Stimulated activated CD4-positive, alpha-beta T cell treated with anti-CD3 and anti-CD28 coated beads, TNF-alpha, amount 100 ng/mL, for 24 hours (primary cell): ENCODE results near the gene CELF4.

Experiments
- DNase-seq, 3 experiments: peaks; one replicate each; pipeline ENCODE4 v3.0.0-alpha.2; 2020; ENCODE audit warnings: low read depth in 3 of 3

Gene CELF4

DNA sequence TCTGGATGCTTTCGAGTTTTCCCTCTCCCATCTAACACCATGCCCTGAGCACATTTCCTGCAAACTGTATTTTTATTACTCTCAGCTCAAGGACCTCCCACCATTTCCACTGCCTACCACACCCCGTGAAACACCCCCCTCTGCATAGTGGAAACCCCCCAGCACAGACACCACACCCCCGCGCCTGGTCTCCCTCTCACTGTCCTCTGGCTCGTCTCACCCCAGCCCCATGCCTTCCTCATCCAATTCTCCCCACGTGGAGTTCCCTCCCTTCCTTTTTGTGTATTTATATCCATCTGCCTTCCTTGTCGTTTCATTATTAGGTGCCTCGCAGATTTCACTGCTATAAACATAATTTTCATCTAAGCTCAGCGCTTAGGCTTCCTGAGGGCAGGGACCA lies 307.5 kb downstream of the CELF4 start:
- DNase-seq, result no peak

DNA sequence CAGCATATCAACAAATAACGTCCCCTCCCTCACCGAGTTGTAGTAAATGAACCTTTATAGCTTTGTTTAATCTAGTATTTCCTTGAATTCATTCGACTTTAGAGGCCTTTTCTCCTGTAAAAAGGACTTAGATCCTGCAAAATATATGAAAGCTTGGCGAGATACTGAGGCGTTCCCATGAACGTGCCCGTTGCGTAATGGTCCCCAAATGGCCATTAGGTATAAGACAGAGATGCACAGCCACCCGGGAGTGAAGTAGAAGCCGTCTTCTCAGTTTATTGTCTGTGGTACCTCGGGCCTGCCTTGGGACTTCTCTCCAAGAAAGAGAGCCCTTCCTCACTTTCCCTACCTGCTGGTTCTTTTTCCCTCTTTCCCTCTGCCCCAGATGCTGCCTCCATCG lies 310.6 kb downstream of the CELF4 start:
- DNase-seq, result no peak

DNA sequence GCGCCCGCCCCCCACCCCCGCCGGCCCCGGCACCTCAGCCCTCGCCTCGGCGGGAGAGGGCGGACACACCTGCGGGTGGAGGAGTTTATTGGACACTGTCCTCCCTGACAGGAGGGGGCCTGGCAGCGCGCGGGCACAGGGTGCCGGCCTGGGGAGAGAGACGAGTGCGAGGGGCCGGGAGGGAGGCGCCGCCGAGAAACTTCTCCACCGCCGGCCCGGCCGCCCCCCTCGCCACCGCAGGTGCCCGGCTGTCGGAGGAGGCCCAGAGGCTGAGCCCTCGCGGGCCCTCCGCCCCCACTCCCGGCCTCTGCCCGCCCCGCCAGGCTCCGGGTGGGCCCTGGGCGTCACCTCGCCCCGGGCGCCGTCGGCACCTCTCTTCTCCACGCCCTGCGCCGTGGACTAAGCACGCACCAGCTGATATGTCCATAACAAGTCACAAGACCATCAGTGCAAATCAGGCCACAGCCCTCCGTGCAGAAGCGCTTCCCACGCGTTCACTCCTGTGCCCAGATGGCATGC lies 311.3 kb downstream of the CELF4 start:
- DNase-seq, result no peak

DNA sequence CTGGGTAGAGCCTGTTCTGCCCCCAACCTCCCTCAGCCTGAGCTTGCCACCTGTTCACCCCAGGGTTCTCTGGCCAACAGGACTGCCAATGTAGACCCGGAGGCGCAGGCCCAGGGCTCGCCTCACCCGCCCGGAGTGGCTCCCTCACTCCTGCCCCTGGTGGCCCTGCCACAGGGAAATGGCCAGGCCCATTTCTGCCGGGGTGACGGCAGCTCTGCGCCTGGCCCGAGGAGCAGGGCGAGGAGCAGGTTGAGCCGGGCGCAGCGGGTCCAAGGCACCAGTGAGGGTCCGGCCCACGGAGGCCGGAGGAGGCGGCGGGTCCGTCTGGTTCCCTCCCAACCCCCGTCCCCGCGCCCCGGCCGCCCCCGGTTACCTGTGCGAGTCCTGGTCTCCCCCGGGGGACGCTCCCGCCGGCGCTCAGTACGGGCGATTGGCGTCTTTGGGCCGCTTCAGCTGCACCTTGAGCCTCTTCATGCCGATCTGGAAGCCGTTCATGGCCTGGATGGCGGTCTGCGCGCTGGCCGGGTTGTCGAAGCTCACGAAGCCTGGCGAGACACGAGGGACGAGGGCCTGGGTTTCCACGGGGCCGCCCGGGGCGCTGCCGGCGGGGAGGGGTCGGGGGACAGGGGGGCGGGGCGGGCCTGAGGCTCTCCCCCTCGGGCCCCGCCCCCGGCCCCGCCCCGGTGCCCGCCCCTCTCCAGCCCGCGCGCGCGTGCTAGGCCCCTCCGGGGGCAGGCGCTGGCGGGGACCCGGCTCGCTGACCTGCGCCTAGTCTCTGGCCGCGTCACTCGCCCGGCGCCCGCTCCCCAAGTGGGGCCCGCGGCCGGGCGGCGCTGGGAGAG lies 312.0 kb downstream of the CELF4 start:
- DNase-seq, result no peak

DNA sequence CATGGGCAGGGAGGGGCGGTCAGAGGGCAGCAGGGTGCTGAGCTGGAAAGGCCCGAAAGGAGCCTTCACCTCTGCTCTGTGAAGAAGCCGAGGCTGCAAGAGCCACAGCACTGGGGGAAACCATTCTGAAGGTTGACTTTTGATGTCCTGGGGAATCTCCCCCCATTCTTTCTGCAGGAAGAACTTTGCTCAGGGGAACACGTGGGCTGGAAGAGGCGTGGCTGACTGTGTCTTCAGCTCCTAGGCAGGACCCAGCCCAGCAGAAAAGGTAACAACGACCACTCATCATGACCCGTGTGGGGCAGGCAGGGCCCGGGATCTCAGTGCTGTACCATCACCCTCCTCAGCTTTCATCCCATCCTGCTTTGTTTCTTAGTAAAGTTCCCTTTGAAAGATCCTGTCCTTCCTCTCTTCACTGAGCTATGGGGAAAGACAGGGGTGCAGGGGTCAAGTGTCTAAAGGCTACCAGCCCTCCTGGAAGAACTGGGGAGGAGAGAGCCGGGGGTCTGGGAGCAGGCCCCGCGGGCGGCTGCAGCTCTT lies 312.7 kb downstream of the CELF4 start:
- DNase-seq, result no peak

DNA sequence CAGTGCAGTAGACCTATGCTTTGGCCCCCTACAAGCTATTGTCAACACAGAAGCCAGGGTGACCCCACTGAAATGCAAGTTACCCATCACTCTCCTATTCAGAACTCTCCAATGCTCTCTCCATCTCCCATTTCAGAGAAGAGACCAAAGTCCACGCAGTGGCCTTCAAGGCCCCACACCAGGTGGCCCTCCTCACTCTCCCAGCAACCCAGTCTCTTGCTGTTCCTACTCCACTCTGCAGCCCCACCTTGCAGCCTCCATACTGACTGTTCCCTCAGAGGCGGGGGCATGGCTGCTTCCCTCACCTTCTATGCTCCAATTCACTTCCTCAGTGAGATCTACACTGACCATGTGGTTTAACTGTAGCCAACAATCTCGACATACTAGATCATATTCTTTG lies 313.3 kb downstream of the CELF4 start:
- no peak for DNase-seq

DNA sequence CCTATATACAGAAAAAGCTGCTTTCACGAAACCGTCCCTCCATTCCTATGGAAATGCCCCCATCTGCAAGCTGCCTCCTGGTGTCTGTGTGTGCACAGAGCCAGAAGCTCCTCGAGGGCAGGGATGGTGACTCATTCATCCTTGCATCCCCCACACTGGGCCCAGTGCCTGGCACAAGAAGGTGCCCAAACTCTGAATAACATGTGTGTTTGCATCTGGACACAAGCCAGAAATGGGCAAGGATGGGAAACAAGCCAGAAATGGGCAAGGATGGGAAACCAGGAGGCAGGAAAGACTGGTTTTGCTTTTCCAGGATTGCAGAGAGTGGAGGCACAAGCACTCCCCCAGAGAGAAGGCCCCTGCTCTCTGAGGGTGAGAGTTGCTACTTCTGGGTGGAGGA lies 313.9 kb downstream of the CELF4 start:
- DNase-seq, result no peak

DNA sequence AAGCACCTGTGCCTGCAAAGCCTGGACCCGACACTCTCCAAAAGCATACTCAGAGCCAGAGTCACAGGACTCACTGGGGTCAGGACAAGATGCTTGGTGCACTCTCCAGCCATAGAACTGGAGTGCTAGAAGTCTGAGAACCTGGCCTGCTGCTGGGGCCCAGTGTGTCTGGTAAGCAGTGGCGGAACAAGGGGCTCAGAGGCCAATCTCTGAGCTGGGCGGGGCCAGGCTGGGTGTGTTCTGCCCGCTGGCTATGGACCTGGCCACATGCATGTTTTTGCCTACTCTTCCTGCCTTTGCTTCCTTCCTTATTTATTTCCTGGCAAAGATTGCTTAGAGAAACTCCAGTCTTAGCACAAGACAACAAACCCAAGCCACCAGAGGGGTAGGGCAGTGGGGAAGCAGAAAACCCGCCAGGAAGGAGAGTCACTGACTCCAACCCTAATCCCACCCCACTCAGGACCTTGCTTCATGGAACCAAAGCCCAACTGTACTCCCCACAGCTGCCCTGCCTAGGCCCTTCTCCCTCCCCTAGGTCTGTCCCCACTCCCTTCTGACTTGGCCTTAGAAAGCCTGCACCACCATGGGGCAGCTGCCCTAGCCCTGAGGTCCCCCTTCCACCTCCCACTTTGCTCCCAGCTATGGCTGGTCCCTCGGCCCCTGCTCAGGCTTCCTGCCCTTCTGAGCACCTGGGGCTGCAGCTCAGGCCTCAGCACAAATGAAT lies 315.5 kb downstream of the CELF4 start:
- DNase-seq, result no peak

DNA sequence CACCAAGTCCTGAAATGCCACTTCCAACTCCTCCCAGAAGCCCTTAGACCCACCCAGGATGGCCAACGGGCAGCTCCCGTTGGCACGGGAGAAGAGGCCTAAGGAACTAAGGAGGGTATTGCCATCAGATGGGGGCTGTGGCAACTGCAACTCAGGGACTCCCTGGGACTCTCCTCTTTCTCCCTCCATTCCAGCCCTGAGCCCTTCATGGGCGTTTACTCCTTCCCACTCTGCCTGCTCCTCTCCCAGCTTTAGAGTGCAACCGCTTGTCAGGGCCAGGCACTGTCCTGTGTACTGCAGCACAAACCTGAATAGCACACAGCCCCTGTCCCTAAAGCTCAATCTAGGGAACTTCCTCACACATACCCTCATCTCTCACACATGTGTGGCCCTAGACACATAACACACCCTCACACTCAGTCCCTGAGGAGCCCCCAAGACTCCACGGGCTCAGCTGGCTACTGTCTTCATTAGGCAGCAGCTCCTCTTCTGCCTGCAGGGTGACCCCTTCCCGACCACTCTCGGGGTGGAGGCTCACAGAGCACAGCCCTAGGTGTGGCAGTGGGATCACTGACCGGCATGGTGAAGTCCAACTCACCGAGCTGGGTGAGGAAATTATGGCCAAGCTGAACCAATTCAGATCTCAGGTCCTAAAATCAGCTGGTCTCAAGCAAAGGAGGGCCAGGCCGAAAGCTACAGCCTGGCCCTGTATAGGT lies 316.3 kb downstream of the CELF4 start:
- no peak for DNase-seq

DNA sequence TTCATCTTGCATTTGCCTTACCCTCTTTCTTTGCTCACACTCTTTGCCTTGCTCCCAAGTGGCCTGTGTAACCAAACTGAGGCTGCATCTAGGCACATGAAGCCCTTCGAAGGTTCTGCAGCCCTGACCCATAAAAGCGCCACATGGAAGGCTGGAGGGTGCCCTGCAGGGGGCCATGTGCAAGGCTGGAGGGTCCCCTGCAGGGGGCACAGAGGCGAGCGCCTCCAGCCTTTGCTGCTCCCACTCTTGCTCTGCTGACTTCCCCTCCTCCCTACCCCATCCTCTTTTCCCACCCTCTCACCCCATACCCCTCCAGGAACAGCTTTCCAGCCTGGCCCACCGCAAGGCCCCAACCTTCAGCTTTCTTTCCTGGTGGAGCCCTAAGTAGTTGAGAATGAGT lies 317.3 kb downstream of the CELF4 start:
- no peak for DNase-seq

DNA sequence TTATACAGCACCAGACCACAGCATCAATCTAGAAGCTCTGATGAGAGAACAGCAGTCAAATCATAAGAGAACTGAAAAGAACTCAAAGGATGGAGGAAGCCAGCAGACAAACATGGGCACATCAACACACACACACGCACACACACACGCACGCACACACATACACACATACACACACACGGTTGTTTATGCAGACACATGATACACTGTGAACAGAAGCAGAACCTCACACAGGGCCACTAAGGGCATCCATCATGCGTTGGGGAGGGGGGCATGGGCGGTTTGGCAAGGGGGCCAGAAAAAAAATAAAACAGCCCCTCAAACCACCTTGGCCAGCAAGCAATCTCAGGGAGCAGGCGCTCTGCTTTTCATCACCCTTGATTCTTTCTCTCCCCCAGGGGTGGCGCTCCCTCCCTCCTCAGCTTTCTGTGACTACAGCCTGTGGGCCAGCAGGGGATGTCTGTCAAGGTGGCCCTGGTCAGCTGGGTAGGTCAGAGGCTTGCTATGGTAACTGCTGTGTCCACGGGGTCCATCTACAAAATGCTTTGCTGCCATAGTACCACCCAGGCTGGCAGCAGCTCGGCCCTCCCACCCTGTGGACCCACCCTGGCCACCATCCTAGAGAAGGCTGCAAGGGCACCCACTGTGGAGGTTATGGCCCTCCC lies 318.0 kb downstream of the CELF4 start:
- no peak for DNase-seq

DNA sequence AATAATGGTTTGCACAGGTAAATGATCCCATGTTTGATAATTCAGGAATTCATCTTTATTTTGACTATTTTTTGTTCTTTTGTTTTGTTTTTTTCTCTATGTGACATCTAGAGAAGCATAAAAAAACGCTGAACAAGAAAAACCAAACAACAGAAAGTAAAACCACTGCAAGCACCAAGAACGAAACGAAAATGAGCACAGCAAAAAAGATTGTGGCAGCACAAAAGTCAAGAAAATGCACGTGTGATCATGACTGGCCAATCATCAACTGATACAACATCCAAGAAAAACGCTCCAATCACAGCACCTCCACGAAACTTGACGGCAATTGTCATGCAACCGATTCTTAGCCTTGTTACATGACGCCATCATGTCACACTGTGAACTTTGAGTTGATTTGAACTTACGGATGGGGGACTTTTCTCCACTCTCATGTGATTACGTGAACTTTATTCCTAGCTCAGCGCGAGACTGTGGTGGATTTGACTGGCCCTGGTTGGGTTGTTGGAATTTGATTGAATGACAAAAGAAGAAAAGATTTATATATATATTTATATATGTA lies 318.7 kb downstream of the CELF4 start:
- DNase-seq, result no peak

DNA sequence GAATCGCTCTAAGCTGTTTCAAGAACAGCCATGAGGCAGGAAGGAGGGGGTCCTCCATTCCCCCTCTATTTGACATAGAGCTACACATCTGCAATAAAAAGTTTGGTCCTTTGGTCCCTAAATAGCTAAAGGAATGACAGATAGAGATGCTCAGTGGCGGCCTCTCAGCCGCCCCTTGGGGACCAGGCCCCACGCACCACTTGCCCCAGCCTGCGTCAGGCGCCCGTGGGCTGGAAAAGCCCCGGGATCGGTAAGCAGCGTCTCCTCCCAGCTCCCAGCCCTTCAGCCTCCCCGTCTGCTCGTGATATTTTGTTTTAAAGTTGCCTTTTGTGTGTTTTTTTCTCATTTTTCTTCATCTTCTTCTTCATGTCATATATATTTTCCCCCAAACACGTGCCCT lies 321.0 kb downstream of the CELF4 start:
- no peak for DNase-seq

DNA sequence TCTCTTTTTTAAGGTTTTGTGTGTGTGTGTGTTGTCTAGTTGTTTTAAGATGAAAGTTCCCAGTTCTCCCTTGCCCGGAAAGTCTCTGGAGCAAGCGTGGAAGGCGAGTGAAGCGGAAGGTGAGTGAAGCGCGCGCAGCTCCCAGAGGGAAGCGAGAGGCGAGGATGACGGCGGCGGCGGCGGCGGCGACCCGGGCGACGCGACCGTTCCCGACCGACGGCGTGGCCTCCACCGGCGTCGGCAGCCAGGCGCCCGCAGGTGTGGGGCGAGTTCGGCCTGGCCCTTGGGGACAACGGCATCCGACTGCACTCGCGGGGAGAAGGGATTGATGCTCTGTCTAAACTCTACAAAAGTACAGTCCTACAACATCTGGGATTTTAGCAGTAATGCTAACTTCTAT lies 321.9 kb downstream of the CELF4 start:
- DNase-seq, result no peak

DNA sequence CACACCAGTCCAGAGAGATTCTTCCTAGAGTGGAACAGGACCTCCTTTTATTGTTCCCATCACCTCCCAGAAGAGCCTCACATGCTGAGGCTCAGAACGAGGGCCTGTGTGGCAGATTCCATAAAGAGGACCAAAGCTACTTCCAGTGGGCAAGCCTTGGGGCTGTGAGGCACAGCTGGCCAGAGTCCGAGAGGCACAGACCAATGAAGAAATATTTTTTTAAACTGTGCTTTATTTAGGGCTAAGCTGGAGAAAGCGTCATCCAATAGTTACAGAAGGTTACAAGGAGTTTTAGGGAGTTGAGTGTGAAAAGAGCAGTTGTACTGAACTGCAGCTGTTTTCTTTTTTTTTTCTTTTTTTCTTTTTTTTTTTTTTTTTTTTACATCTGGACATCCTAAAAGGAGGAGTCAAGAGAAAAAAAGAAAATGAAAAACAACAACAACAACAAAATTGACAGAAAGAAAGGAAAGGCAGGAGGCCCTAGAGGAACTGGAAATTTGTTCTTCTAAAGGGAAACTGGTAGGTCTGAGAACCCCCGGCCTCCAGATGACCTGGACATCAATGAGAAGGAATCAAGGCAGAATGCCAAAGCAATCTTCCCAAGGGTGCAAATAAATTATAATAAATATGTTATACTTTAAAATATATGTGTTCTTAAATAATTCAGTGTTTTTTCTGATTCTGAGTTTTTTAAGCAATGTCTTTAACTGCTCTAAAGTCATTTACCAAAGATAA lies 322.6 kb downstream of the CELF4 start:
- DNase-seq, result no peak

DNA sequence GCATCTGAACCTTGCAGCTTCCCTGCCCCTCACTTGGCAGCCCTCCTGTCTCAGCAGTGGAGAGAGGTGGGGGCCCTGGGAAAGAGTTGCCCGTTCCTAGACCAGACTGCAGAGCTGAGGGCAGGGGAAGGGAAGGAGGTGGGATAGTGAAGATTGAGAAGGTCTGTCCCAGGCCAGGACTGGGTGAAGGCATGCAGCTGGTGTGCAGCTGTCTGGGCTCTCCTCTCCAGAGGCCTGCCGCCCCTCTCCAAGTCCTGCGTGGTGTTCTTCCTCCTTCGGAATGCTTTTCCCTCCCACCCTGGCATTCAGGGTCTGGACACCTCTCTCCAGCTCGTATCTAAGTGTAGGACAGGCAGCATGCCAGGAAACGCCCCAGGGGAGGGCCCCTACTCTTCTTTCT lies 323.5 kb downstream of the CELF4 start:
- no peak for DNase-seq

DNA sequence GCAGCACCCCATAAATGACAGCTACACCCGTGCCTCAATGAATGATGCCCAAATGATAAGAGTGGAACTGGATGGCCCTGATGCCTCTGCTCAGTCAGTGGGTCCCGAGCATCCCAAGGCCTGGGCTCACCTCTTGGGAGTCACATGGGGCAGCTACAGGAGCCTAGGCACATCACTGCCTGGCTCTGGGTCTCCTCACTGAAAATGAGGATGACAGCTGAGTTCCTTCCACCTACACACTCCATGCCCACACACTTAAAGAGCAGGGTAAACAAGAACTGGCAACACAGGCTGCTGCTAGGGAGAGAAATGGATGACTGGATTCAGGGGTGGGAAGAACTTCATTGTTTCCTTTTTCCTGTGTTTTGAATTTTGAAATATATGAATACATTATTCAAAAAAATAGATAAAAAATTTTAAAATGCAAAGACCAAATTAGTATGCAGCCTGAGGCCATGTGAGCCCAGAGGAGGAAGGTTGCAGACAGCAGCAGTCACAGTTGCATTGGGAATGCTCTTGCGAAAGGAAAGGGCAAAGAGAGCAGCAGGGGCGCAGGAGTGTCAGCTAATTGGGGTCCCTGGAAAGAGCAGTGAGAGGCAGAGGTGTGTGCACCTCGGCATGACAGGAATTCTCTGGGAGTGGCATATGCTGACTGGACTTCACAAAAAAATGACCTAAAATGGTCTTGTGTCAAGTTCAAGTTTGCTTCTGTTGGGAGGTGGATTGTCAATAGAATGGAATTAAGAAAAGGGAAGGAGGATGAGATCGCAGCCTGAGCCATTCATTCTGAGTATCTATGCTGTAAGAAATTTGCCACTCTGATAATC lies 327.1 kb downstream of the CELF4 start:
- no peak for DNase-seq

DNA sequence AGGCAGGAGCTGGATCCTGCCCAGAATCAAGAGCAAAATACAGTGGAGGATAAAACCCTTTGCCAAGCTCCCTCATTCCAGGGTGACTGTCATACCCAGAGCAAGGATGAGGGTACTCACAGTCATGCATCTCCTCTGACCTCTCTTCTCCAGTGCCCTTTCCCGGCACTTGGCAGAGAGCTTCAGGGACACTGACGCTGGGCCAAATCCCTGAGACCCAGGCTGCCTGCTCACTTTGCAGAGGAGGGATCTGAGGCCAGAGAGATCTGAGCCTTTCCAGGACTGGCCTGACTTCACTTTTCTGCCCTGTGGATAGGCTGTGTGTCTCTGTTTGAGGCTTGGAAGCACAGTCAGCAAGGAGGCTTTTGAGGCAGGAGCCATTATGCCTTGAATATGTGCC lies 330.0 kb downstream of the CELF4 start:
- no peak for DNase-seq

DNA sequence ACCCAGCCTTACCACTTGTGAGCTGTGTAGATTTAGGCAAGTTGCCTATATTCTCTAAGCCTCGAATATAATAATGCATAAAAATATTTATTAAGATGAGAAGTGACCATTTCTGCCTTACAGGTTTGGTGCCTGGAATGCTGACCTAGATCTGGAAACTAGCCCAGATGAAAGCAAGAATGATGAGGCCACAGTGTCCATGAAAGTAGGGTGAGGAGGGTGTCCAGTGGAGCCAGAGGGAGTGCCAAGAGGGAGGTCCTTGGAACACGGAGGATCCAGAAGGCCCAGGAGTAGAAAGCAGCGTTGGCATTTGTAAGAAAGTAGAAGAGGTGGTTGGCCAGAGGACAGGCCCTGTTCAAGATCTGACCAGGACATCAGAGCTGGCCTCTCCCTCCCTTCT lies 334.3 kb downstream of the CELF4 start:
- DNase-seq, result no peak

DNA sequence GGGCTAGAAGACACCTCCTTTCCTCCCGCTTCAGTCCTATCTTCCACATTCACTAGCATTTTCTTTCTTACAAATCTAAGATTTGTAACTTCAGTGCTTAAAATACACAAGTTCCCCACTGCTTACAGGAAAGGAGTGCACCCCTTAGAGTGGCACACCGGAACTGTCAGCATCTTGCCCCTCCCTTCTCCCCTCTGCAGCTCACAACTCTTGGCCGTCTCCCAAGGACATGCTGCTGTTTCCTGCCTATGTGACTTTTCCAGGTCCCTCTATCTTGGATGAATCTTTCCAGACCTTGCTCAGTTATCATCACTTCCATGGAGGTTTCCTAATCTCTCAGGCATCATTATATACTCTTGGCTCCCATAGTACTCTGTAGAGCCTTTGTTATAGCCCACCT lies 334.8 kb downstream of the CELF4 start:
- DNase-seq, result no peak
